ENCODE measurements around the gene BRIP1.
"Not testable (repeated sequence)": the region's sequence is repeated elsewhere in the genome, so short reads cannot be mapped to it uniquely, and the experiment has no call there.

The BRIP1 gene

DNA sequence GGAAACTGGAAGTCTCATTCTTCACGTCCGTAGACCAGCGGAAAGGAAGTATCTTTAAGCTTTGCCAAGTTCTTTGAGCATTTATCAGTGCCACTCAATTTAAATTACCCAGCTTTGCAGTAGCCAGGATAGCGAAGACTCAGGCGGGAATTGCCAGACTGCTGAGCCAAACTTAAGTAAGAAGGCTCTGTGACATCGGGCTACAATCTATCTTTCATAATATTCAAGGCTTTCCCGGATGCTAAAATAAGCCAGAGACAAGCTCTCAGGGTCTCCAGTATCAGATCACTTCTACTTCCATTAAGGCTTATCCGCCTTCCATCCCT is 436 bp upstream of the BRIP1 start:
- H3K27ac ChIP-seq (ENCODE audit: low read depth, low read length): peak overlapping the region; percentile 80
- no peaks in the 10 kb centered on the region for H3K9me3 ChIP-seq (ENCODE audit: insufficient read depth, low read depth, low read length)
- peaks cover 50% of the 10 kb centered on the region for H3K36me3 ChIP-seq (ENCODE audit: insufficient read depth, low read length)
- H3K9ac ChIP-seq (ENCODE audit: low read depth, low read length): peak overlapping the region; percentile 82
- H3K27me3 ChIP-seq (ENCODE audit: insufficient read depth, low read length): no peaks in the 10 kb centered on the region
- WGBS: 8% methylated on average over 8 of the region's 8 CpGs
- peaks cover 18% of the 10 kb centered on the region; the same call in 1 of the 2 replicates for H3K4me1 ChIP-seq (ENCODE audit: insufficient read depth, low read length)
- H3K4me3 ChIP-seq (ENCODE audit: low read length): peak overlapping the region; percentile 95

DNA sequence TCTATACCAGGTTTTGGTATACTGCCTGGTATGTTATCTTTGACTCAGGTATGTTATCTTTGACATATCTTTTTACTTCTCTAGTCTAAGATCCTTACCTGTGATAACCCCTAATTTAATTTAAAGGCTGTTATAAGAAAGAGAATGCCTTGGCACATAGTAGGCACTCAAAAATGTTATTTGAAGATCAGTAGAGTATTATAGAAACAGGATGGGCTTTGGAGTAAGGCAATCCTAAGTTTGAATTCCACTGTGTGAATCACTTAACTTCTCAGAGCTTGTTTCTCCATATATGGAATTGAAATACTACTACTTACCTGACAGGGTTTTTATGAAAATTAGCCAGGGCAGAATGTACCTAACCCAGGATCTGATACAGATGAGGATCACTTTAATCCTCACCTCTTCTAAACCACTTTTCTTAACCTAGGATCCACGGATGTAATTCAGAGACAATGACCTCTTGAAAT is 1.2 kb downstream of the BRIP1 start:
- Histone ChIP-seq H3K9me3 (ENCODE audit: insufficient read depth, low read depth, low read length) (no peaks in the 10 kb centered on the region), H3K36me3 (ENCODE audit: insufficient read depth, low read length) (peaks cover 48% of the 10 kb centered on the region)

DNA sequence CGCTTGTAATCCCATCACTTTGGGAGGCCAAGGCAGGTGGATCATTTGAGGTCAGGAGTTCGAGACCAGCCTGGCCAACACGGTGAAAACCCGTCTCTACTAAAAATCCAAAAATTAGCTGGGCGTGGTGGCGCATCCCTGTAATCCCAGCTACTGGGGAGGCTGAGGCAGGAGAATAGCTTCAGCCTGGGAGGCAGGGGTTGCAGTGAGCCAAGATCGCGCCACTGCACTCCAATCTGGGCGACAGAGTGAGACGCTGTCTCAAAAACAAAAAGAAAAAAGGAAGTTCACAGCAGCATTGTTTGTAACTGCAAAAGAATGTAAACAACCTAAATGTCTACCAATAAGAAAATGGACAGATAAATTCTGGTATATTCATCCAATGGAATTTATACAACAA is 2.9 kb downstream of the BRIP1 start:
- WGBS: 97% methylated on average over 10 of the region's 10 CpGs
- not testable (repeated sequence) for H3K4me3 ChIP-seq (ENCODE audit: low read length); H3K9ac ChIP-seq (ENCODE audit: low read depth, low read length); H3K27me3 ChIP-seq (ENCODE audit: insufficient read depth, low read length); H3K9me3 ChIP-seq (ENCODE audit: insufficient read depth, low read depth, low read length); H3K27ac ChIP-seq (ENCODE audit: low read depth, low read length)
- H3K4me1 ChIP-seq (ENCODE audit: insufficient read depth, low read length): peaks cover 18% of the 10 kb centered on the region; the same call in 1 of the 2 replicates
- peaks cover 56% of the 10 kb centered on the region for H3K36me3 ChIP-seq (ENCODE audit: insufficient read depth, low read length)

More for the DNA sequence above, 1.2 kb downstream of the BRIP1 start:
- Histone ChIP-seq H3K4me1 (ENCODE audit: insufficient read depth, low read length) (peaks cover 18% of the 10 kb centered on the region; the same call in 1 of the 2 replicates), H3K27ac (ENCODE audit: low read depth, low read length) (peak overlapping the region; percentile 88), H3K9ac (ENCODE audit: low read depth, low read length) (peak overlapping the region; percentile 96), H3K4me3 (ENCODE audit: low read length) (peak overlapping the region; percentile 95), H3K27me3 (ENCODE audit: insufficient read depth, low read length) (no peaks in the 10 kb centered on the region)
- 18% methylated on average over 1 of the region's 1 CpG for WGBS

DNA sequence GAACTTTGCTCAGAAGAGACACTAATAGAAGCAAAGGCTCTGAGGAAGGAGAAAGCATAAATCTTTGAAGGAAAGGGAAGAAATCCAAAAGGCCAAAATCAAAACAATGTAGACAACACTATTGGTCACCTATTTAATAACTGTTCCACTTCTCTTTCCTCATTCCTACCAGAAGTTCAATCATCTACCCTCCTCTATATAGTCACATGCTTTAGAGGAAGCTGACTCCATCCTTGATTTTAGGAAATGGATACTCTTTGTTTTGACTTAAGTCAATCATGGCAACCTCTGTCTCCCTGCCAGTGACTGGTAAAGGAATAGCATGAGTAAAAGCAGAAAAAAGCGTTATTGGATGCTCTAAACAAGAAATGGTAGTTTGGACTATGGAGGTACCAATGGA is 7.3 kb downstream of the BRIP1 start:
- Histone ChIP-seq H3K9ac (ENCODE audit: low read depth, low read length) (no peak overlapping the region), H3K4me1 (ENCODE audit: insufficient read depth, low read length) (peaks cover 4% of the 10 kb centered on the region; the same call in 1 of the 2 replicates), H3K9me3 (ENCODE audit: insufficient read depth, low read depth, low read length) (no peaks in the 10 kb centered on the region), H3K4me3 (ENCODE audit: low read length) (no peak overlapping the region), H3K36me3 (ENCODE audit: insufficient read depth, low read length) (peaks cover 94% of the 10 kb centered on the region), H3K27ac (ENCODE audit: low read depth, low read length) (no peak overlapping the region), H3K27me3 (ENCODE audit: insufficient read depth, low read length) (no peaks in the 10 kb centered on the region)
- WGBS: 98% methylated on average over 1 of the region's 1 CpG

DNA sequence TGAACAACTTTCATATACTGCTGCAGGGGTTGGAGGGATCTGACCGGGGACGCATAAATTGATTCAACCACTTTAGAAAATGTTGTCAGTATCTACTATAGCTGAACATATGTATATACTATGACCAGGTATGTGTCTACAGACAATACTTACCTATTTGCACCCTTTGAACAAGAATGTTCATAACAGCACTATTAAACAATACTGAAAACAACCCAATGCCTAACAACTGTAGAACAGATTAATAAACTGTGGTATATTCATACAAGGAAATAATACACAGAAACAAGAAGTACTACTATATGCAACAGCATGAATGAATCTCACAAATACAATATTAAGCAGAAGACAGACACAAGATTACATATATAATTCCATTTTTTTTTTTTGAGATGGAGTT is 10.5 kb downstream of the BRIP1 start:
- Histone ChIP-seq H3K4me3 (ENCODE audit: low read length) (no peak overlapping the region), H3K36me3 (ENCODE audit: insufficient read depth, low read length) (peaks cover 86% of the 10 kb centered on the region), H3K27ac (ENCODE audit: low read depth, low read length) (no peak overlapping the region), H3K9ac (ENCODE audit: low read depth, low read length) (no peak overlapping the region), H3K27me3 (ENCODE audit: insufficient read depth, low read length) (no peaks in the 10 kb centered on the region), H3K4me1 (ENCODE audit: insufficient read depth, low read length) (no peaks in the 10 kb centered on the region), H3K9me3 (ENCODE audit: insufficient read depth, low read depth, low read length) (no peaks in the 10 kb centered on the region)
- no CpG with 5 or more reads among the region's 2 CpGs for WGBS

DNA sequence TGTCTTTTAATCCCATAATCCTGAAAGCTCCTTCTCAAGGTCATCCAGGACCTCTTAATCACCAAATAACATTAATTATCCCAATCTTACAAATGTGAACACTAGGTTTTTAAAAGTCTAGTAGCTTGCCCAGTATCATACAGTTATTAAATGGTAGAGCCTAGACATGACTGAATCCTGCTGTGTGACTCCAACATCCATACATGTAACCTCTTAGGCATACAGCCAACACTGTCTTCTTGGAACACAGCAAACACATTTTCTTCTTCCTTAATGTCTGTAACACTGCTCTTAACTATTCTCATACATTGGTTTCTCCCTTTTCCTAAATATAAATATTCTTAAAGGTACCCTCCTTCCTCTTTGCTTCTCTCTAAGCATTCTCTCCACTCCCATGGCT is 13.7 kb downstream of the BRIP1 start:
- no peaks in the 10 kb centered on the region for H3K4me1 ChIP-seq (ENCODE audit: insufficient read depth, low read length)
- H3K36me3 ChIP-seq (ENCODE audit: insufficient read depth, low read length): peaks cover 84% of the 10 kb centered on the region
- no peak overlapping the region for H3K4me3 ChIP-seq (ENCODE audit: low read length)
- H3K27me3 ChIP-seq (ENCODE audit: insufficient read depth, low read length): no peaks in the 10 kb centered on the region
- H3K27ac ChIP-seq (ENCODE audit: low read depth, low read length): no peak overlapping the region
- no peaks in the 10 kb centered on the region for H3K9me3 ChIP-seq (ENCODE audit: insufficient read depth, low read depth, low read length)
- no peak overlapping the region for H3K9ac ChIP-seq (ENCODE audit: low read depth, low read length)

DNA sequence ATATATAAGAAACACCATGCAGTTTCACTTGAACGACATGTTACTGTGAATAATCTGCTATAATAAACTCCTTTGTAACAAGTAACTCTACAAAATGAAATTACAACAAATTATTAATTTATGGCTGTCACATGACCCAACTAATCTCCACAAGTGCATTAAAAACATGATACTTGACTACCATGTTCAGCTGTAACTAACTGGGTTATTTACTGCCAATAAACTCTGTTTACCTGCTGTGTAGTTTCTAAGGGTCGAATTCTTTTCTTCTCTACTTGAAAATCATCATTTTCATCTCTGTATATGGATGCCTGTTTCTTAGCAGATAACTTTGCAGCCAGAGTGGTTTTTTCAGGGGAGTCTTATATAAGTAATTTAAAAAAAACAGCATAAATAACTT is 14.4 kb downstream of the BRIP1 start:
- 86% methylated on average over 2 of the region's 2 CpGs for WGBS
- no peaks in the 10 kb centered on the region for H3K4me1 ChIP-seq (ENCODE audit: insufficient read depth, low read length)
- no peak overlapping the region for H3K4me3 ChIP-seq (ENCODE audit: low read length)
- H3K27me3 ChIP-seq (ENCODE audit: insufficient read depth, low read length): no peaks in the 10 kb centered on the region
- H3K9me3 ChIP-seq (ENCODE audit: insufficient read depth, low read depth, low read length): no peaks in the 10 kb centered on the region
- H3K27ac ChIP-seq (ENCODE audit: low read depth, low read length): no peak overlapping the region
- H3K9ac ChIP-seq (ENCODE audit: low read depth, low read length): no peak overlapping the region
- peaks cover 82% of the 10 kb centered on the region for H3K36me3 ChIP-seq (ENCODE audit: insufficient read depth, low read length)

- Histone ChIP-seq H3K4me3 (ENCODE audit: low read length) (no peak overlapping the region), H3K9me3 (ENCODE audit: insufficient read depth, low read depth, low read length) (no peaks in the 10 kb centered on the region), H3K27ac (ENCODE audit: low read depth, low read length) (no peak overlapping the region), H3K9ac (ENCODE audit: low read depth, low read length) (no peak overlapping the region), H3K4me1 (ENCODE audit: insufficient read depth, low read length) (no peaks in the 10 kb centered on the region), H3K27me3 (ENCODE audit: insufficient read depth, low read length) (no peaks in the 10 kb centered on the region), H3K36me3 (ENCODE audit: insufficient read depth, low read length) (peaks cover 80% of the 10 kb centered on the region)
- WGBS: 84% methylated on average over 2 of the region's 2 CpGs
Observed at GRCh38 chr17:61848247-61848646, 15.1 kb downstream of the BRIP1 start.

GRCh38 chr17:61847659-61848058 is 15.7 kb downstream of the BRIP1 start:
- H3K4me1 ChIP-seq (ENCODE audit: insufficient read depth, low read length): no peaks in the 10 kb centered on the region
- WGBS: 100% methylated on average over 1 of the region's 3 CpGs
- H3K36me3 ChIP-seq (ENCODE audit: insufficient read depth, low read length): peaks cover 80% of the 10 kb centered on the region
- H3K27me3 ChIP-seq (ENCODE audit: insufficient read depth, low read length): no peaks in the 10 kb centered on the region
- no peak overlapping the region for H3K9ac ChIP-seq (ENCODE audit: low read depth, low read length)
- no peak overlapping the region for H3K27ac ChIP-seq (ENCODE audit: low read depth, low read length)
- no peaks in the 10 kb centered on the region for H3K9me3 ChIP-seq (ENCODE audit: insufficient read depth, low read depth, low read length)
- no peak overlapping the region for H3K4me3 ChIP-seq (ENCODE audit: low read length)

- no peaks in the 10 kb centered on the region for H3K27me3 ChIP-seq (ENCODE audit: insufficient read depth, low read length)
- no peaks in the 10 kb centered on the region for H3K9me3 ChIP-seq (ENCODE audit: insufficient read depth, low read depth, low read length)
- H3K4me3 ChIP-seq (ENCODE audit: low read length): no peak overlapping the region
- no peaks in the 10 kb centered on the region for H3K4me1 ChIP-seq (ENCODE audit: insufficient read depth, low read length)
- no peak overlapping the region for H3K9ac ChIP-seq (ENCODE audit: low read depth, low read length)
- H3K36me3 ChIP-seq (ENCODE audit: insufficient read depth, low read length): peaks cover 80% of the 10 kb centered on the region
- 96% methylated on average over 2 of the region's 3 CpGs for WGBS
- H3K27ac ChIP-seq (ENCODE audit: low read depth, low read length): no peak overlapping the region
Observed at GRCh38 chr17:61846761-61847375, 16.5 kb downstream of the BRIP1 start.

DNA sequence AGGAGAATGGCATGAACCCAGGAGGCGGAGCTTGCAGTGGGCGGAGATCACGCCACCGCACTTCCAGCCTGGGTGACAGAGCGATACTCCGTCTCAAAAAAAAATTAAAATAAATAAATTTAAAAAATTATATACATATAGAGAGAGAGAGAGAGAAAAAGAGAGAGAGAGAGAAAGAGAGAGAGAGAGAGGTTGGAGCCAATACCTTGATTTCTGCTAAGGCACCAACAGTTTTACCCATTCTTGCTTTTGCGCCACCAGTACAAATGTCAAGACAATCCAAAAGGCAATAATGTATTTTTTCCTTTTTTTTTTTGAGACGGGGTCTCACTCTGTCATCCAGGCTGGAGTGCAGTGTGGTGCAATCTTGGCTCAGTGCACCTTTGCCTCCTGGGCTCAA is 17.2 kb downstream of the BRIP1 start:
- WGBS: 92% methylated on average over 4 of the region's 8 CpGs
- Histone ChIP-seq H3K9ac (ENCODE audit: low read depth, low read length) (no peak overlapping the region), H3K4me1 (ENCODE audit: insufficient read depth, low read length) (no peaks in the 10 kb centered on the region), H3K27me3 (ENCODE audit: insufficient read depth, low read length) (no peaks in the 10 kb centered on the region), H3K9me3 (ENCODE audit: insufficient read depth, low read depth, low read length) (no peaks in the 10 kb centered on the region), H3K4me3 (ENCODE audit: low read length) (no peak overlapping the region), H3K27ac (ENCODE audit: low read depth, low read length) (no peak overlapping the region), H3K36me3 (ENCODE audit: insufficient read depth, low read length) (peaks cover 80% of the 10 kb centered on the region)

GRCh38 chr17:61843435-61843834 is 19.9 kb downstream of the BRIP1 start:
- H3K9ac ChIP-seq (ENCODE audit: low read depth, low read length): no peak overlapping the region
- peaks cover 80% of the 10 kb centered on the region for H3K36me3 ChIP-seq (ENCODE audit: insufficient read depth, low read length)
- 92% methylated on average over 1 of the region's 1 CpG for WGBS
- H3K9me3 ChIP-seq (ENCODE audit: insufficient read depth, low read depth, low read length): no peaks in the 10 kb centered on the region
- no peak overlapping the region for H3K4me3 ChIP-seq (ENCODE audit: low read length)
- no peaks in the 10 kb centered on the region for H3K4me1 ChIP-seq (ENCODE audit: insufficient read depth, low read length)
- no peaks in the 10 kb centered on the region for H3K27me3 ChIP-seq (ENCODE audit: insufficient read depth, low read length)
- no peak overlapping the region for H3K27ac ChIP-seq (ENCODE audit: low read depth, low read length)
